Panc1 (cell line): ENCODE data around the gene PPP2R2B. TPM values are rescaled to one million over a fixed set of nuclear protein-coding genes. Genes with fewer than 3 reads are reported as not detected.

Experiments used
- ATAC-seq: fragments of 200-7000 bp; cut with Tn5 transposase; 2 replicates; pipeline ENCODE4 v1.9.1; 2020; ENCODE audit warnings: mild to moderate bottlenecking, moderate library complexity
- BruUV-seq: library from RNA; stranded (reverse); fragments of 400-500 nt; replicated peaks from 2 replicates; lab custom pipeline; 2021; lab: Mats Ljungman, UMichigan
- CTCF ChIA-PET: fragments of 300-600 bp; sonication (Branson Sonifier 250); formaldehyde crosslinking; loops from one replicate; lab custom pipeline; 2022; ENCODE audit warnings: antibody characterized with exemption; lab: Charles Lee
- POLR2A ChIA-PET: fragments of 300-600 bp; sonication (Branson Sonifier 250); formaldehyde crosslinking; loops from one replicate; lab custom pipeline; 2022; ENCODE audit warnings: antibody characterized with exemption; lab: Charles Lee
- DNase-seq: peaks from one replicate; pipeline ENCODE4 v3.0.0-alpha.2; 2010; ENCODE audit warnings: low read depth, low spot score
- H3K27ac ChIP-seq: 2 replicates; pipeline ENCODE4 v1.5.1; 2011; ENCODE audit warnings: mild to moderate bottlenecking, low read length, inconsistent platforms
- H3K27me3 ChIP-seq: fragments of 200-500 bp; sonication (Bioruptor generic); 2 replicates; pipeline ENCODE4 v1.6.0; 2014; ENCODE audit warnings: low read length, inconsistent platforms; ENCODE audit not compliant: control insufficient read depth, insufficient read depth
- H3K36me3 ChIP-seq: fragments of 200-500 bp; sonication (Bioruptor generic); 2 replicates; pipeline ENCODE4 v1.5.1; 2014; ENCODE audit warnings: inconsistent platforms, mild to moderate bottlenecking, low read length, moderate library complexity; ENCODE audit not compliant: control insufficient read depth, insufficient read depth
- H3K4me1 ChIP-seq: 2 replicates; pipeline ENCODE4 v1.5.1; 2011; ENCODE audit warnings: inconsistent platforms, mild to moderate bottlenecking, low read length, moderate library complexity; ENCODE audit not compliant: control insufficient read depth, insufficient read depth
- H3K4me3 ChIP-seq, 2 experiments: 2 replicates each; pipeline ENCODE4 v1.5.1; 2011 to 2012; ENCODE audit warnings: low read depth in 2 of 2, low read length in 2 of 2, mild to moderate bottlenecking in 2 of 2, inconsistent platforms in 1 of 2, moderate library complexity in 1 of 2
- H3K9me3 ChIP-seq: fragments of 200-500 bp; sonication (Bioruptor generic); 2 replicates; pipeline ENCODE4 v1.5.1; 2014; ENCODE audit warnings: low read depth, mild to moderate bottlenecking, inconsistent platforms, low read length, moderate library complexity; ENCODE audit not compliant: control insufficient read depth, insufficient read depth
- CTCF ChIP-seq: fragments of 450-650 bp; IDR thresholded peaks from 2 replicates; pipeline ENCODE4 v1.5.1; 2017; ENCODE audit warnings: mild to moderate bottlenecking
- REST ChIP-seq, 2 experiments: IDR thresholded peaks; 2 replicates each; pipeline ENCODE4 v1.6.1; 2011 to 2012; ENCODE audit warnings: low read depth in 2 of 2, control low read depth in 1 of 2, low read length in 1 of 2, mild to moderate bottlenecking in 1 of 2, moderate library complexity in 1 of 2; ENCODE audit not compliant: insufficient read depth in 1 of 2
- TCF7L2 ChIP-seq: IDR thresholded peaks from 2 replicates; pipeline ENCODE4 v1.6.1; 2011; ENCODE audit warnings: mild to moderate bottlenecking, low read depth, low read length, inconsistent platforms
- in situ Hi-C: cut with HindIII; loops from 2 replicates; pipeline ENCODE4 v1.10.0; 2016; ENCODE audit warnings: low sequenced_read_pairs, low pct_unique_long_range_greater_than_20kb
- intact Hi-C: fragments of 100-400 bp; cut with micrococcal nuclease; formaldehyde crosslinking; loops from one replicate; pipeline ENCODE4 v1.10.0; 2022; ENCODE audit not compliant: unreplicated experiment
- total RNA-seq: library from RNA; stranded (reverse); gene quantifications from one replicate; pipeline ENCODE4 v1.2.1, GENCODE V29; 2021; ENCODE audit not compliant: unreplicated experiment

PPP2R2B gene
- total RNA-seq, 1 experiment from 2014 or later: 8.8 TPM

GRCh38 chr5:146533882-146534281 lies 344.7 kb downstream of the PPP2R2B start:
- Histone ChIP-seq H3K36me3 (no peaks in the 10 kb centered on the region), H3K27ac (no peak overlapping the region), H3K9me3 (no peaks in the 10 kb centered on the region), H3K4me1 (no peaks in the 10 kb centered on the region), H3K4me3 (no peak overlapping the region), H3K27me3 (no peaks in the 10 kb centered on the region)
- no TSS peak for BruUV-seq
- in situ Hi-C loops: loop anchor here (25.0 kb wide), 1 partner anchor 828 kb away; no protein-coding TSS in a partner anchor
- DNase-seq (no peak), ATAC-seq (no peak)
- TF ChIP-seq CTCF: no peak
- no peak for TF ChIP-seq REST (IDR thresholded peaks at IDR 0.05; ENCODE audit: insufficient read depth in 1 of 2, low read depth in 2 of 2, low read length in 1 of 2)
- no peak for TF ChIP-seq TCF7L2
- intact Hi-C loops: loop anchor here (2.0 to 10.0 kb wide), 4 partner anchors 433 to 1041 kb away; no protein-coding TSS in a partner anchor
- ChIA-PET POLR2A (no interaction called here), CTCF (interaction anchor here (0.6 to 1.2 kb wide), 6 partner anchors 8 to 655 kb away, joined by 3 to 10 read pairs (median 6); no protein-coding TSS in a partner anchor)

- in situ Hi-C loops: loop anchor here (25.0 kb wide), 1 partner anchor 829 kb away; no protein-coding TSS in a partner anchor
- POLR2A ChIA-PET: no interaction called here
Observed at GRCh38 chr5:146533260-146533857, 345.2 kb downstream of the PPP2R2B start.

More at GRCh38 chr5:146533260-146533857, 345.2 kb downstream of the PPP2R2B start:
- ATAC-seq (peak; percentile 93), DNase-seq (peak; percentile 52)
- no peak overlapping the region for H3K4me3 ChIP-seq
- intact Hi-C loops: loop anchor here (10.0 kb wide), 2 partner anchors 831 to 1041 kb away; no protein-coding TSS in a partner anchor
- no peaks in the 10 kb centered on the region for H3K27me3 ChIP-seq
- no peaks in the 10 kb centered on the region for H3K4me1 ChIP-seq
- no peaks in the 10 kb centered on the region for H3K36me3 ChIP-seq
- no TSS peak for BruUV-seq
- H3K27ac ChIP-seq: no peak overlapping the region
- TF ChIP-seq REST (IDR thresholded peaks at IDR 0.05; ENCODE audit: insufficient read depth in 1 of 2, low read depth in 2 of 2, low read length in 1 of 2) (no peak), CTCF (peak; percentile 93)
- H3K9me3 ChIP-seq: no peaks in the 10 kb centered on the region
- CTCF ChIA-PET: interaction anchor here (0.6 to 1.2 kb wide), 6 partner anchors 9 to 655 kb away, joined by 3 to 10 read pairs (median 6); no protein-coding TSS in a partner anchor
